GM23338 (cell line): ENCODE measurements around the gene EYS. TPM values are rescaled to one million over a fixed set of nuclear protein-coding genes. Genes with fewer than 3 reads are reported as not detected.

Source experiments
- ATAC-seq: fragments of 200-7000 bp; cut with Tn5 transposase; 3 replicates; pipeline ENCODE4 v1.9.1; 2020
- DNase-seq: peaks from one replicate; pipeline ENCODE4 v3.0.0-alpha.2; 2015; ENCODE audit warnings: low spot score
- H2AFZ ChIP-seq: fragments of 200-600 bp; sonication (generic); 2 replicates; pipeline ENCODE4 v1.8.0; 2016; ENCODE audit warnings: antibody characterized with exemption, mild to moderate bottlenecking, moderate library complexity
- H3F3A ChIP-seq: fragments of 200-600 bp; sonication (generic); replicated peaks from 2 replicates; pipeline ENCODE4 v1.8.0; 2017; ENCODE audit warnings: antibody characterized with exemption, mixed run types, low read depth
- H3K27ac ChIP-seq: fragments of 200-600 bp; sonication (generic); 2 replicates; pipeline ENCODE4 v1.6.1; 2016; ENCODE audit warnings: low read depth
- H3K27me3 ChIP-seq: fragments of 200-600 bp; sonication (generic); 2 replicates; pipeline ENCODE4 v1.8.0; 2016; ENCODE audit warnings: mild to moderate bottlenecking, mixed run types, moderate library complexity; ENCODE audit not compliant: insufficient read depth
- H3K36me3 ChIP-seq: fragments of 200-600 bp; sonication (generic); 2 replicates; pipeline ENCODE4 v1.8.0; 2016; ENCODE audit warnings: mild to moderate bottlenecking; ENCODE audit not compliant: insufficient read depth
- H3K4me1 ChIP-seq: fragments of 200-600 bp; sonication (generic); 2 replicates; pipeline ENCODE4 v1.8.0; 2016; ENCODE audit warnings: mild to moderate bottlenecking, moderate library complexity; ENCODE audit not compliant: insufficient read depth
- H3K4me2 ChIP-seq: fragments of 200-600 bp; sonication (generic); 2 replicates; pipeline ENCODE4 v1.7.1; 2017; ENCODE audit warnings: mixed run types
- H3K4me3 ChIP-seq: fragments of 200-600 bp; sonication (generic); 2 replicates; pipeline ENCODE4 v1.6.1; 2016; ENCODE audit warnings: mixed run types
- H3K79me2 ChIP-seq: fragments of 200-600 bp; sonication (generic); replicated peaks from 2 replicates; pipeline ENCODE4 v1.8.0; 2017; ENCODE audit warnings: mild to moderate bottlenecking; ENCODE audit not compliant: insufficient read depth
- H3K9me2 ChIP-seq: fragments of 200-600 bp; sonication (generic); 2 replicates; pipeline ENCODE4 v1.8.0; 2017; ENCODE audit not compliant: insufficient read depth
- H4K20me1 ChIP-seq: fragments of 200-600 bp; sonication (generic); replicated peaks from 2 replicates; pipeline ENCODE4 v1.8.0; 2017; ENCODE audit warnings: mild to moderate bottlenecking; ENCODE audit not compliant: insufficient read depth
- H3K27ac Mint-ChIP-seq: 2 replicates; pipeline ENCODE4 v1.8.0; 2020; ENCODE audit warnings: inconsistent platforms, mild to moderate bottlenecking, moderate library complexity, mixed read lengths
- H3K27me3 Mint-ChIP-seq: 3 replicates; pipeline ENCODE4 v1.8.0; 2022; ENCODE audit warnings: low read depth, mild to moderate bottlenecking, moderate library complexity, mixed read lengths, inconsistent platforms; ENCODE audit not compliant: insufficient read depth, poor library complexity
- H3K36me3 Mint-ChIP-seq: 3 replicates; pipeline ENCODE4 v1.8.0; 2021; ENCODE audit warnings: low read depth, mild to moderate bottlenecking, inconsistent platforms, moderate library complexity, mixed read lengths
- H3K4me1 Mint-ChIP-seq: 3 replicates; pipeline ENCODE4 v1.8.0; 2020; ENCODE audit warnings: mild to moderate bottlenecking, inconsistent platforms, mixed read lengths
- H3K4me3 Mint-ChIP-seq: 3 replicates; pipeline ENCODE4 v1.8.0; 2021; ENCODE audit warnings: moderate library complexity, mild to moderate bottlenecking, inconsistent platforms, mixed read lengths
- H3K9me3 Mint-ChIP-seq: 3 replicates; pipeline ENCODE4 v1.8.0; 2020; ENCODE audit warnings: moderate library complexity, mild to moderate bottlenecking, inconsistent platforms, mixed read lengths
- CREB1 ChIP-seq: fragments of 250-450 bp; sonication (Bioruptor Pico); IDR thresholded peaks from 2 replicates; pipeline ENCODE4 v1.5.0; 2020; ENCODE audit warnings: low read depth, mild to moderate bottlenecking, moderate library complexity
- CTCF ChIP-seq, 2 experiments: fragments of 200-600 bp in 1 of 2; sonication (generic) in 1 of 2; conservative IDR thresholded peaks; 2 replicates each; pipeline versions ENCODE4 v1.5.1 to v1.6.1; 2016 to 2017; ENCODE audit warnings: antibody characterized with exemption in 2 of 2, low read depth in 2 of 2, mild to moderate bottlenecking in 2 of 2, moderate library complexity in 1 of 2
- ETS1 ChIP-seq: IDR thresholded peaks from 2 replicates; pipeline ENCODE4 v1.6.1; 2016; ENCODE audit warnings: antibody characterized with exemption
- EZH2 ChIP-seq: fragments of 200-600 bp; sonication (generic); IDR thresholded peaks from one replicate; pipeline ENCODE4 v1.8.0; 2017; ENCODE audit warnings: antibody characterized with exemption, mild to moderate bottlenecking, low read depth; ENCODE audit not compliant: unreplicated experiment
- JUNB ChIP-seq: IDR thresholded peaks from one replicate; pipeline ENCODE4 v1.6.1; 2016; ENCODE audit warnings: antibody characterized with exemption; ENCODE audit not compliant: unreplicated experiment
- POLR2AphosphoS5 ChIP-seq: IDR thresholded peaks from 2 replicates; pipeline ENCODE4 v1.6.1; 2016; ENCODE audit warnings: antibody characterized with exemption, low read depth
- STAT1 ChIP-seq: IDR thresholded peaks from one replicate; pipeline ENCODE4 v1.6.1; 2016; ENCODE audit warnings: antibody characterized with exemption; ENCODE audit not compliant: unreplicated experiment
- ZNF114 ChIP-seq: fragments of 250-450 bp; sonication (Bioruptor Pico); IDR thresholded peaks from 2 replicates; pipeline ENCODE4 v1.5.0; 2020; ENCODE audit warnings: mild to moderate bottlenecking, moderate library complexity
- ZNF462 ChIP-seq: fragments of 250-450 bp; sonication (Bioruptor Pico); IDR thresholded peaks from 2 replicates; pipeline ENCODE4 v1.5.0; 2020; ENCODE audit warnings: mild to moderate bottlenecking, moderate library complexity
- polyA plus RNA-seq: library from polyadenylated mRNA; unstranded; fragments of >200 nt; fragmentation: Nextera tagmentation; extraction: Ambion mirVana; gene quantifications from 2 replicates; pipeline ENCODE4 v1.2.1, GENCODE V29; 2016
- total RNA-seq: library from RNA; depleted of rRNA; stranded (reverse); fragments of >200 nt; shearing (Covaris generic); gene quantifications from 2 replicates; pipeline ENCODE4 v1.2.3, GENCODE V29; 2014
- TF ChIP-seq, protein P1 (sequence below): IDR thresholded peaks from one replicate; pipeline ENCODE4 v1.6.1; 2018; ENCODE audit warnings: antibody characterized with exemption; ENCODE audit not compliant: unreplicated experiment

Gene EYS
- total and polyA plus RNA-seq, 2 experiments from 2014 or later, result 0.38 to 0.52 TPM

DNA sequence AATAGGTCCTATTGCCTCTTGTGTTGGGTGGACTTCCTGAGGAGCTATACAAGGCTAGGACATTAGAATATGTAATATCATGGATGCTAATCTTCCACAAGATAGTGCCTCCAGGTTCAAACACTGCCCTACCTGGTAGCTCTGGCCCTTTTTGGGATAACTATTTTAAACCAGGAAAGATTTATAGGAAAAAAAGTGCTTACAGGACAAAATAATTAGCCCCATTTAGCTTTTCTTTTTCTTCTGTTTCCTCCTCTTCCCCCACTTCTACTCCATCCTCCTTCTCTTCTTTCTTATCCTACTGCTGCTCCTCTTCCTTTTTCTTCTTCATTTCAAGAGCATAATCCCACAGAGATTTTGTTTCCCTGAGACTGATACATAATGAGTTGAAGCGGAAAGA is 1104.0 kb downstream of the EYS start:
- Histone ChIP-seq H3F3A (no peaks in the 10 kb centered on the region), H3K27ac (no peak overlapping the region), H3K4me3 (no peak overlapping the region), H3K4me1 (no peaks in the 10 kb centered on the region), H3K27me3 (no peaks in the 10 kb centered on the region), H2AFZ (no peak overlapping the region; the same call in 1 of the 2 replicates), H3K36me3 (no peaks in the 10 kb centered on the region), H3K79me2 (no peaks in the 10 kb centered on the region), H4K20me1 (no peaks in the 10 kb centered on the region), H3K4me2 (no peak overlapping the region), H3K9me2 (no peaks in the 10 kb centered on the region)
- Mint-ChIP-seq H3K4me1 (peaks cover 2% of the 10 kb centered on the region; the same call in 1 of the 3 replicates), H3K27me3 (no peaks in the 10 kb centered on the region), H3K9me3 (no peaks in the 10 kb centered on the region; the same call in 2 of the 3 replicates), H3K36me3 (no peaks in the 10 kb centered on the region), H3K4me3 (no peak overlapping the region), H3K27ac (no peak overlapping the region)
- no peak for TF ChIP-seq EZH2
- TF ChIP-seq CREB1 (CRISPR knock-in tag), result no peak
- no peak for TF ChIP-seq STAT1
- no peak for TF ChIP-seq ETS1
- TF ChIP-seq, protein P1, sequence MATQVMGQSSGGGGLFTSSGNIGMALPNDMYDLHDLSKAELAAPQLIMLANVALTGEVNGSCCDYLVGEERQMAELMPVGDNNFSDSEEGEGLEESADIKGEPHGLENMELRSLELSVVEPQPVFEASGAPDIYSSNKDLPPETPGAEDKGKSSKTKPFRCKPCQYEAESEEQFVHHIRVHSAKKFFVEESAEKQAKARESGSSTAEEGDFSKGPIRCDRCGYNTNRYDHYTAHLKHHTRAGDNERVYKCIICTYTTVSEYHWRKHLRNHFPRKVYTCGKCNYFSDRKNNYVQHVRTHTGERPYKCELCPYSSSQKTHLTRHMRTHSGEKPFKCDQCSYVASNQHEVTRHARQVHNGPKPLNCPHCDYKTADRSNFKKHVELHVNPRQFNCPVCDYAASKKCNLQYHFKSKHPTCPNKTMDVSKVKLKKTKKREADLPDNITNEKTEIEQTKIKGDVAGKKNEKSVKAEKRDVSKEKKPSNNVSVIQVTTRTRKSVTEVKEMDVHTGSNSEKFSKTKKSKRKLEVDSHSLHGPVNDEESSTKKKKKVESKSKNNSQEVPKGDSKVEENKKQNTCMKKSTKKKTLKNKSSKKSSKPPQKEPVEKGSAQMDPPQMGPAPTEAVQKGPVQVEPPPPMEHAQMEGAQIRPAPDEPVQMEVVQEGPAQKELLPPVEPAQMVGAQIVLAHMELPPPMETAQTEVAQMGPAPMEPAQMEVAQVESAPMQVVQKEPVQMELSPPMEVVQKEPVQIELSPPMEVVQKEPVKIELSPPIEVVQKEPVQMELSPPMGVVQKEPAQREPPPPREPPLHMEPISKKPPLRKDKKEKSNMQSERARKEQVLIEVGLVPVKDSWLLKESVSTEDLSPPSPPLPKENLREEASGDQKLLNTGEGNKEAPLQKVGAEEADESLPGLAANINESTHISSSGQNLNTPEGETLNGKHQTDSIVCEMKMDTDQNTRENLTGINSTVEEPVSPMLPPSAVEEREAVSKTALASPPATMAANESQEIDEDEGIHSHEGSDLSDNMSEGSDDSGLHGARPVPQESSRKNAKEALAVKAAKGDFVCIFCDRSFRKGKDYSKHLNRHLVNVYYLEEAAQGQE, result no peak
- no peak for TF ChIP-seq CTCF (conservative IDR thresholded peaks at IDR 0.05; ENCODE audit: low read depth in 2 of 2)
- TF ChIP-seq ZNF462 (CRISPR knock-in tag), result no peak
- TF ChIP-seq ZNF114 (CRISPR knock-in tag), result no peak
- TF ChIP-seq POLR2AphosphoS5, result no peak
- TF ChIP-seq JUNB, result no peak
- ATAC-seq, result no peak
- no peak for DNase-seq
